Ishikawa (cell line): ENCODE data around the gene CENPL.

Source experiments
- CEBPB ChIP-seq: IDR thresholded peaks from 2 replicates; pipeline ENCODE4 v1.6.1; 2012
- EGR1 ChIP-seq: IDR thresholded peaks from 2 replicates; pipeline ENCODE4 v1.6.1; 2012
- EP300 ChIP-seq: IDR thresholded peaks from 2 replicates; pipeline ENCODE4 v1.6.1; 2012; ENCODE audit warnings: borderline replicate concordance
- NFIC ChIP-seq: IDR thresholded peaks from 2 replicates; pipeline ENCODE4 v1.6.1; 2012
- RAD21 ChIP-seq: IDR thresholded peaks from 2 replicates; pipeline ENCODE4 v1.6.1; 2012; ENCODE audit warnings: low read depth
- TCF12 ChIP-seq: IDR thresholded peaks from 2 replicates; pipeline ENCODE4 v1.6.1; 2012; ENCODE audit warnings: low read depth
- TEAD4 ChIP-seq: IDR thresholded peaks from 2 replicates; pipeline ENCODE4 v1.6.1; 2012
- YY1 ChIP-seq: IDR thresholded peaks from 2 replicates; pipeline ENCODE4 v1.6.1; 2012; ENCODE audit warnings: low read depth

GRCh38 chr1:173861731-173862145 lies 37.1 kb upstream of the CENPL start:
- TF ChIP-seq TCF12 (peak; percentile 15; the same call in 1 of the 2 replicates), NFIC (no peak), EP300 (no peak), YY1 (no peak), TEAD4 (no peak), EGR1 (no peak), CEBPB (no peak), RAD21 (no peak)
